OCI-M1 (cell line): ENCODE measurements around the gene ACTL10.

ENCODE experiments used
- DNase-seq: peaks from one replicate; lab custom pipeline; 2025; lab: John Stamatoyannopoulos, UW

ACTL10 gene

DNA sequence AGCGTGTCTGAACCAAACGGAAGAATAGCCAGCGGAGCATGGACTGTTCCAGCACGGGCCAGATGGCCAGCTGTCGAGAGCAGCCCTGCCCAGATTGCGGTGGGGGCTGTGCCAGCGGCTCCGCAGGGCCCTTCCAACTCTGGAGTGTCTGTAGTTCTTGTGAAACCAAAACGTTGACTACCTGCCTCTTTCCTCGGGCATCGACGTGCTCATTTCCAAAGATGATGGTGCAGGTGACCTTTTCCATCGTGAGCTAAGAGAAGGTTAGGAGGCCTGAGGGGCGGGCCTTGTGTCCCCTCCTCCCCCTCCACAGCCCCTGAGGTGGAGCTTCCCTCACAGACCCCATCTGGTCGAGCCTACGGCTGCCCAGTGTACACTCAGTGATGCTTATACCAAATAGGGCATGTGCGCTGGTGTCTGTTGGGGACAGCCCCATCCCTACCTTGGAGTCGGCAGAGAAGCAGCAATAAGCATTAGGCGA lies 17.5 kb upstream of the ACTL10 start:
- no peak for DNase-seq

DNA sequence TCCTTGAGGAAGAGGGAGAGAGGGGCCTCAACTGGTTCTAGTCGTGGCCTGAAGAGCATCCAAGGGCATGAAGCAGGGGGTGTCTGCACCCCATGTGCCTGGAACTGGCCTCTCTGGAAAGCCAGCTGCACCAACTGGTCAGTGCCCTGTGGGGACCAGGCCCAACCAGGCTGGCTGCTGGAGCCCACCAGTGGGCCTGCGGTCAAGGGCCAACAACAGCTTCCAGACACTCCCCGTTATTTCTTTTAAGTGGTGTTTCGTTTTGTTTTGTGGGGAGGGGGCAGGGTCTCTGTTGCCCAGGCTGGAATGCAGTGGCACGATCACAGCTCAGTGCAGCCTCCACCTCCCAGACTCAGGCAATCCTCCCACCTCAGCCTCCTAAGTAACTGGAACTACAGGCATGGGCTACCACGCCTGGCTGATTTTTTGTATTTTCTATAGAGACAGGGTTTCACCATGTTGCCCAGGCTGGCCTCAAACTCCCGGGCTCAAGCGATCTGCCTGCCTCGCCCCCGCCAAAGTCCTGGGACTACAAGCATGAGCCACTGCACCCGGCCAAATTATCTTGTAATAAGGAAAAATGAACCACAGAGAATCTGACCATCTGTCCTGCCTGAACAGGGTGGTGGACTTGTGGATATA lies 16.5 kb upstream of the ACTL10 start:
- no peak for DNase-seq

DNA sequence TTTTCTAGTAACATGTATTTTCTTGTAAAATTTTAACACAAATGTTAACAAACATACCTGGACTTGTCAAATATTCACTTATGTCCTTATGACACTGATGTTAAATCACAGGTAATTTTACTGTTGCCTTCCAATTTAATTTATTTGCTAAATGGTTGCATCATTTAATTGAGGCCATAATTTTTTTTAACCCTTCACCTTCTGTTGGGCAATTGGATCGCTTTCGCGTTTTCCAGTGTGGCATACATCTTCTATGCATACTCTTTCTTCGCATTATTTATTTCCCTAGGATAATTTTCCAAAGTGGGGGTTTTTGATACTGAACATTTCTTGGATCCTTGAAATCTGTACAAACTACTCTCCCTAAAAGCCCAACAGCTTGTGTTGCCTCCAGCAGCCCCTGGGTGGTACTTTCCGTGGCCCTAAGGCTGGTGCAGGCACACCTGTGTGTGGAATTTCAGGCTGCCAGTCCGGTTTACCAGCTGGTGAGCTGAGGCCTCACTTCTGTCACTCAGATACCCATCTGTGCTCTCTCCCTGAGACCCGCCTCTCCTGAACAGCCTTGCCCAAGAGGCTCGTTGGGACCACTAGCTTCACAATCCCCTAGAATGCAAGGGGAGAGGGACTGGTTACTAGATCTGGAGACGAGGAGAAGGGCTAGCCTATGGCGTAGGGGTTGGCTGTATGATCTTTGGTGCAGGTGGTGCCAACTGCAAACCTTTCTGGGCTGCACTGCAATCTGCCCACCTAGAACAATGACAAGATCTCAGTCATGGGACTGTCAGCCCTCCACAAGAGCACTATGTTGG lies 15.8 kb upstream of the ACTL10 start:
- DNase-seq = no peak

DNA sequence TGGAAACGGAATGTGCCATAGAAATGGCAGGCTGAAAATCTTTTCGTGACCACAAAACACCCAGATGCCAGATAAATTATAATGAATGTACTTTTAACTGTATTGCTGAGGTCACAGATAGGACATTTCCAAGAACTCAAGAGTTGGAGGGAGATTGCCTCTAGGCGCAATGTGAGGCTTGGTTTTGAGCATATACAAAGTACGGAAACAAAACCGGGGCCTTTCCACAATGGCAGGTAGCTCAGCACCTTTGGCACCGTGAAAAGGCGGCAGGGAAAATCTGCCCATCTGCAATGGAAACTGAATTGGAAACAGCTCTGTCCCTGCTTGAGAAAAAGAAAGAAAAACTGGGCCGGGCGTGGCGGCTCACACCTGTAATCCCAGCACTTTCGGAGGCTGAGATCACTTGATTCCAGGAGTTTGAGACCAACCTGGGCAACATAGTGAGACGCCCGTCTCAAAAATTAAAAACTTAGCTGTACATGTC lies 15.1 kb upstream of the ACTL10 start:
- DNase-seq = peak; percentile 80

DNA sequence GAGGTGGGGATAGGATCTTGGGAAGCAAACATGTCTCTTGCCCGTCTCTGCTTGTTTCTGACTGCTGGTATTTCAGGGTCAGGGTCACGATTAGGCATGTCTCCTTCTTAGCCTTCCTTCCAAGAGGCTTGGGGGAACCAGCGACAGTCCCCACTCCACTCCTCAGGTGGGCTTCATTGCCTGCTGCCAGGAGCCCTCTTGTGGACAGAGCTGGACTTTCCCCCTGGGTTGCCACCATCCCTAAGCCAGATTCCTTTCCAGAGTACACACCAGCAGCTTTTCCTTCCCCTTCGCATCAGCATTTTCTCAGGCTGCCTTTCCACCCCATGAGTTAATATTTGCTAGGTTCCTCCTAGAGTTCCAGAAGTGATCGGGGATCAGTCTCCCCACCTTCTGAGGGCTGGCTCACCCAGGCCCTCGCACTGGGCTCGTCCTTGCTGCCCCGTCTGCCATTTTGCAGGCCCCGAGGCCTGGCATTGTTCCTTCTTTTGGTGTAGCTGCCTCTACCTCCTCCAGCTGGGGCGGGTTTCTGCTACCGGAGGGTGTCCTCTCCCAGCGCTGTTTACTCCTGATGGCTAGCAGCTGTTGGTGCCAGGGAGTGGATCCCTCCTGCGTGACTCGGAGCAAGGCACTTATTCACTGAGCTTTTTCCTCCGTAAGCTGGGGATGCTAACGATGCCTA lies 13.4 kb upstream of the ACTL10 start:
- peak; percentile 73 for DNase-seq

DNA sequence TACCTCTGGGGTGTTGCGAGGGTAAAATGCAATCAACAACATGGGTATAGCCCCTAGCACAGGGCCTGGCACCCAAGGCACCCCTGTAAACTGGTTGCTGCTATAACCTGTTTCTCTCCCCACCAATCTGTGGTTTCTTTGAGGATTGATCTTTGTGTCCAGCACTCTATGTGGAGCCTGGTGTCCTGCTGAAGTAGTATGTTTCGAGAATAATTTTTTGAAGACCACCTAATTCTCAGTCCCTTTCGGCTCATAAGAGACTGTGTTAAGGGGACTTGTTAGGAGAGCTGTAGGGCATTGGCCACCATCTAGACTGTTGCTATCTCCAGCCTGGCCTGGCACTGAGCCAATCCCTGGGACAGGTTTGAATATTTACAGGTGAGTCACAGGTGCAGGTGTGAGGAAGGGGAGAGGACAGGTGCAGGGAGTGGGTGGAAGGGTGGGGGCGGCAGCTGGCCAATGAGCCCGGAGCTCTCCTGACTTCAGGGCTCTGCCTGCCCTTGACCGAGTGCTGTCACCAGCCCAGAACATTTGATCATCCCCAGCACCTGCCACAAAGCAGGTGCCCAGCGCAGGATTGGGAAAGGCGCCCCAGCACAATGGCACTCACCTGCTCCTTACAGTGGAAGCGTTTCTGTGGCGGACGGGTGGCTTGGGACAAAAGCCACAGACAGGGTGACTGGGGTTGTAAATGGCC lies 12.7 kb upstream of the ACTL10 start:
- DNase-seq = no peak

DNA sequence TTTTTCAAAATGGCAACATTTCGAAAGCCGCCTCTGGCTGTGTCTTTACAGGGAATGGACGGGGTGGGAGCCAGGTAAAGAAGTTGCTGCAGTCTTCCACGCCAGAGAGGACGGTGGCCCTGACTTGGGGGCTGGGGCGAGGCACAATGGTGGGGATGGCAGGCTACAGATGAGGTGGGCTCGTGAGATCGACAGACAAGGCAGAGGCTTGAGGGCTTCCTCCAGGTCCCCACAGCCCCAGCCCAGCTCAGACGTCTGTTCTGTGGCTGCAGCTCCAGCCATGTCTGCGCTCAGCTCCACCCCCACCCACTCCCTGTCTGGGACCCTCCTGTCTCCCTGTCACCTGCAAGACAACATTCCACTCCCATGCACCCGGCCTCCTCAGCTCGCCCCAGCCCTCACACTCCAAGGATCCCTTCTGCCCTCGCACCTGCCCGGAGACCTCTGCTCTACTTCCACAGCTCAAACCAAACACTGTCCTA lies 12.0 kb upstream of the ACTL10 start:
- DNase-seq = no peak

DNA sequence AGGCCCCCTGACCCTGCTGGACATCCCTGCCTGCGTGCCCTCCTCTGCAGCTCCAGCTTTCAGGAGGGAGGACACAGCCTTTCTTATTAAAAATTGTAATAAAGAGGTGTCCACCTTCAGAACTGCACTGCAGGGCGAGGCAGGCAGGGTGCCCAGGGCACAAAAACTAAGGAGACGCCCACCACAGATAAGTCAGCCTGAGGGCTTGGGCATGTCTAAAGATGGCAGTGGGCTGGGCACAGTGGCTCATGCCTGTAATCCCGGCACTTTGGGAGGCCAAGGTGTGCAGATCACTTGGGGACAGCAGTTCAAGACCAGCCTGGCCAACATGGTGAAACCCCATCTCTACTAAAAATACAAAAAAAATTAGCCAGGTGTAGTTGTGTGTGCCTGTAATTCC lies 11.6 kb upstream of the ACTL10 start:
- no peak for DNase-seq

DNA sequence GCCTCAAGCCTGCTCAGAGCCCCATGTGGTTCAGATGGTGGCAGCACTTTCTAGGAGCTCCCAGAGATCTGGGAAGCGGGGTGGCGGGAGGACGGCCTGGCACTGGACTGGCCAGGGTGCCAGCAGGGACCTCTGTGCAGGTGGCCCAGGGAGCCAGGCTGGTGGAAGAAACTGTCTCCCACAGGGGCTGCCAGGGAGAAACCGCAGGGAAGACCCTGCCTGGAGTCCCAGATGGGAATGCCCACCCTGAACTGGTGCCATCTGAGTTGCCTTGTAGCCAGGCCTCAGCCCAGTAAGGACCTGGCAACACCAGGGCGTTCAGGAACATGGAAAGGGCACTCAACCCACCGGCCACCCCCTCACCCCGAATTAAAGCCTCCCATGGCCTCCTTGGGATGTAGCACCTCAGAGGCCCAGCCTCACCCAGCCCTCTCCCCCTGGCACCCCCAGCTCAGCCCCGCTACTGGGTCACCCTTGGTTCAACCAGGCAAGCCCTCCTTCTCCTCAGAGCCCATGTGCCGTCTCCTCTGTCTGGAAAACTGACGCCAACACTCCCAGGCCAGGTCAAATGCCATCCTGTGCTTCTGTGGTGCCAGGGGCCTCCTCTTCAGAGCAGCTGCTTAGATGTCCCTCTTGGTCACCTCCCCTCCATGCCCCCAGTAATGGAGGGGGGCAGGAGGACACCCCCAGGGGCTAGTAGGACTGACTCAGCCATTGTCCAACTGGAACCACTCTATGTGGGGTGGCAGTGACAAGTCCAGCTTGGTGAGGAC lies 10.5 kb upstream of the ACTL10 start:
- no peak for DNase-seq

DNA sequence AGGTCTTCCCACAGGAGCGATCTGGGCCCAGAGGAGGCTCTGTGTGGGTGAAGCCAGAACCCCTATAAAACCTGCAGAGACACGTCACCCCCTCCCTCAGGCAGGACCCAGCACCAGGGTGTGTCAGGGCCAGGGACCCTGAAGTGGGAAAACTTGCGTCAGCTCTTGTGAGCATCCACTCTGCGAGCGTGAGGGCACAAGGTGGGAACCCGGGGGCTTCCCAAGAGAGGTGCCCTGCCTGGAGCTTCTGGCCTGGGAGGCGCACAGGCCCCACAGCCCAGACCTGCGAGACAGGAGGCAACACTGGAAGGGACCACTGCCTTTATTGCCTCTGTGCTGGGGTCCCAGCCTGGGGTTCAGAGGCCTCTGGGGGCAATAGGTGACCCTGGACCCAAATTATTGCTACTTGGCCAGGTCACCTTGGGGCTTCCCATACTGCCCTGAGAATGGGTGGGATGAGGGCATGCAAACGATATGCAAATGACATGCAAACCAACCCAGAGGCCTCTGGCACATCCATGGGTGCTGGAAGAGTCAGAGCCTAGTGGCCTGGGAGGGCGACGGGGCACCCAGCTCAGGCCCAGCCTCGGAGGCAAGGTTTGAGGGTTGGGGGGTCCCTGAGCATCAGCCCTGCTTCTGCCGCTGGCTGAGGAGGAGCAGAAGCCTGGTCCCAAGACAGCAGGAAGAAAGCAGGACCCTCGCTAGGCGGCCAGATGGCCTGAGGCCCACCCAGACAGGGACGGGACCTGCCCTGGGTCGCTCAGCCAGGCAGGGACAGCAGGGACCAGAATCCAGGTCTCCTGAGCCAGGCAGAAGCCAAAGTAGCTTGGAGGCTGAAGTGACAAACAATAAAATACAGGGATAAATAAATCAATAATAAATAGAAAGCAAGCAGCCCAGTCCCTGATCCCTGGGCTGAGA lies 9.7 kb upstream of the ACTL10 start:
- DNase-seq = no peak

DNA sequence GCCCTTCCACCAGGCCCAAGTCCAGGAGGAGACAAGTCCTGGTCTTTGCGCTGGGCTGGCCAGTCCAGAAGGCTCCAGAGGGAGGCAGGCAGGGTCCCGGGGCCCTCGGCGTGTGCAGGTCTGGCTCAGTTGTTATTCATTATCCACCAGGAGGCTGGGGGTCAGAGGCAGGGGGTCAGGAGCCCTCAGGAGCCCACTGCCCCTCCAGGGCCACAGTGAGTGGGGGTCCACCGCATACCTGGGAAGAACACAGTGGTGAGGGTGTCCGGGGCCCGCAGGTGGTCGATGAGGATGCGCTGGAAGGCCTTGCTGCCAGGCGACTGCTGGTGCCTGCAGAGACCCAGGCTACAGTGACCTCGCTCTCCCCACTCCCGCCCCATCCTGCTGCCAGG lies 9.0 kb upstream of the ACTL10 start:
- DNase-seq = no peak

DNA sequence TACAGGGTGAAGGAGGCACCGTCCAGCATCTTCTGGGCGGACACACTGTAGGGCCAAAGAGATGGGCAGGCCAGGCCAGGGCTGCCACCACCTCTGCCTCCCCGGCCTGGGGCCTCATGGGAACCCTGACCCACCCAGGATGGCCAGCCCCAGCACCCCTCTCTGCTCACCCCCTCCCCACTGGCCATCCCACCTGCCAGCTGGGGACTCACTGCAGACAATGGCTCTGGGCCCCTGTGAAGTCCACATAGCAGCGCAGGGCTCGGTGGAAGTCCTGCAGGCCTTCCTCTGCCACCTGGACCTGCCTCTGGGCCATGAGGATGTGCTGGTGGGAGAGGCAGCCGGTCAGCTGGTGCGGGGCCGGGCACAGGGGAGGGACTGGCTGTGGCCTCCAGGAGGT lies 8.2 kb upstream of the ACTL10 start:
- no peak for DNase-seq

DNA sequence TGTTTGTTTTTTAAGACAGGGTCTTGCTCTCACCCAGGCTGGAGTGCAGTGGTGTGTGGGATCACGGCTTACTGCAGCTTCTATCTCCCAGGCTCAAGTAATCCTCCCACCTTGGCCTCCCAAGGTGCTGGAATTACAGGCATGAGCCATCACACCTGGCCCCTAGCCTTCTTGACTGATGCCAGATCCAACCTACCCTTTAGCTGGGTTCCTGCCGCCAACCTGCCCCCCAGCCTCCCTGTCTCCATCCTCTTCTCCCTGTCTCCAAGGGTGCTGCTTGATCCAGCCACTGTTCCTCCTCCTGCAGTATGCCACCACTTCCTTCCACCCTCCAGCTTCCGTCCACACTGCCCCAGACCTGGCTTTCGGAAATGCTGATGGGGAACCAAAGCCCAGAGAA lies 7.8 kb upstream of the ACTL10 start:
- no peak for DNase-seq

DNA sequence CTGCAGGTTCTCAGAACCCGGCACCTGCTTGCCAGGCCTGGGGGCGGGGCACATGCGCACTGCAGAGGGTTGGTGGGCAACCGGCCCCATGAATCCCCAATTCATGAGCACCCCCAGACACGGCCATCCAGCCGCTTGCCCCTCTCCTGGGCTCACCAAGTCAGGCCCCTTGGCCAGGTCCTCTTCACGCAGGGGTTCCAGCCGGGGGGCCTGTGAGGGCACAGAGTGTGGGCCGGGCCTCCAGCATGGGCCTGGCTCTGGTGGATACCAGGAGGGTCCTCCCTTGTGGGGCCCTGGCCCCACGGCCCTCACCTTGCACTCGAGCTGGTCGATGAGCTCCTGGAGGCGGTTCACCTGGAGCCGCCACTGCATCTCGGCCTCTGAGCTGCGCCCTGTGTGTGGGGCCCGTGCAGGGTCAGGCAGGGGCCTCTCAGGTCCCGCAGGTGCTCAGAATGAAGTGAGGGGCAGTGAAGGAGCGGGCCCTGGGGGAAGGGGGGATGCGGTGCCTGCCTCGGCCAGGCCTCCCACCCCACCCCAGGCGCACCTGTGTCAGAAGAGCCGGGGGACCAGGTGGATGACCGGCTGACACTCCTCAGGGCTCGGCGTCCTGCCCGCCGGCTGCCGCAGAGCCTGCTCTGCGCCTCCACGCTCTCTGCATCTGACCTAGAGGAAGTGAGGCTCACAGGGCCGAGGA lies 7.3 kb upstream of the ACTL10 start:
- no peak for DNase-seq

DNA sequence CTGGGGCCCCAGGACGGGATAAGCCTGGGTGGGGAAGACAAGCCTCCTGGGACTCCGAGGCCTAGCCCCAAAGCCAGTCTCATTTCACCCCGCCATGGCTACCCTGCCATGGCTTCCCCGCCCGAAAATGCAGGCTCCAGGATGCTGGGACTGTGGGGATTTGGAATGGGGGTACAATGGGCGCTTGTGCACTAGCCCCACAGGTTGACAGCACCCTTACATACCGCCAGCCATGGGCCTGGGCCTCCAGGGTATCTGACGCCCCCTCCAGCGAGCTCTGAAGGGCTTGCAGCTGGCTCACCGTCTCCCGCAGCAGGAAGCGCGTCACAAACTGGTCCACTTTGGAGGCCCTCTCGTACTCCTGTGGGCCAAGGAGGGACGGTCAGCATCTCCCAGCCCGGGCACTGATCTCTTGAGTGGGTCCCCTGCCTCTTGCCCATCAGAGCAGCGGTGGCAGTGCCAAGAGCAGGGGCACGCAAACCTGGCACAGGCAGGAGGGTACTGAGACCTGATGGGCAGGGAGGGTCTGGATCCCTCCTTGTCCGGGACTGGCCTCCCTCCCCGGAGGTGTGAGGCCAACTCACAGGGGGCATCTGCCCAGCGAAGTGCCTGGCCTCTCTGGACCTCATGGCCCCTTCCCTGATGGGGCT lies 6.6 kb upstream of the ACTL10 start:
- no peak for DNase-seq

DNA sequence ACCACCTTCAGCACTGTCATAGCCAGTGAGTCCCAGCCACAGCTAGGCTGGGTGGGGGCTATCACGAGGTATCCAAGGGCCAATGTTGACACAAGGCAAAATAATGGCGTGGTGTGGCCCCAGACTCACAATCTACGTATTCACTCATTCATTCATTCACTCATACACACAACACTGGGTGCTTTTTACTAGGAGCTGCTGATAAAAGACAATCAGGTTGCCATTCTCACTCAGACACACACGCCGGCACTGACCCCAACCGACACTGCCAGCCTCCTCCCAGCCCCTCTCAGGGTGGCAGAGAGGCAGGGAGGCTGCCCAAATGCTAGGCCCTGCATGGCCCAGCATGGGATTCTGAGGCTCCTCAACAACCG lies 6.1 kb upstream of the ACTL10 start:
- DNase-seq = no peak

DNA sequence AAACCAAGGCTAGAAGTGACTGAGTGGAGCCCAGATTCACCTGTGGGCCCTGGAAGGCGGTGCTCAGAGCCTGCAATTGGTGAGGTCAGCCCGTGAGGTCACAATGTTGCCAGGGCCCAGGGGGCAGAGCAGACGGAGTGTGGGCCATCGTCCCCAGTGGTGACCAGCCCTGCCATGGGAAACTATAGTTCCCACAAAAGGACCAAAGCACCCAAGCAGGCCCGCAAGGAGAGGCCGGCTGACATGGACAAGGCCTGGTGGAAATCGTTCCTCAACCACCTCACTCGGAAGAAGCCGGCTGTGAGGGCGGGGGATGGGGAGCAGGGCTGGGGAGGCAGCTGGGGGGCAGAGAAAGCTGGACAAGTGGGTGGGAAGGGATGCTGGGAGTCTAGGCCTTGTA lies 4.6 kb upstream of the ACTL10 start, which contains the start of gene C20orf144:
TSS of gene C20orf144 (plus strand) at position 156 of the 400 bp plus-strand sequence. CDS start at position 175, 19 bp downstream.
- DNase-seq = no peak

DNA sequence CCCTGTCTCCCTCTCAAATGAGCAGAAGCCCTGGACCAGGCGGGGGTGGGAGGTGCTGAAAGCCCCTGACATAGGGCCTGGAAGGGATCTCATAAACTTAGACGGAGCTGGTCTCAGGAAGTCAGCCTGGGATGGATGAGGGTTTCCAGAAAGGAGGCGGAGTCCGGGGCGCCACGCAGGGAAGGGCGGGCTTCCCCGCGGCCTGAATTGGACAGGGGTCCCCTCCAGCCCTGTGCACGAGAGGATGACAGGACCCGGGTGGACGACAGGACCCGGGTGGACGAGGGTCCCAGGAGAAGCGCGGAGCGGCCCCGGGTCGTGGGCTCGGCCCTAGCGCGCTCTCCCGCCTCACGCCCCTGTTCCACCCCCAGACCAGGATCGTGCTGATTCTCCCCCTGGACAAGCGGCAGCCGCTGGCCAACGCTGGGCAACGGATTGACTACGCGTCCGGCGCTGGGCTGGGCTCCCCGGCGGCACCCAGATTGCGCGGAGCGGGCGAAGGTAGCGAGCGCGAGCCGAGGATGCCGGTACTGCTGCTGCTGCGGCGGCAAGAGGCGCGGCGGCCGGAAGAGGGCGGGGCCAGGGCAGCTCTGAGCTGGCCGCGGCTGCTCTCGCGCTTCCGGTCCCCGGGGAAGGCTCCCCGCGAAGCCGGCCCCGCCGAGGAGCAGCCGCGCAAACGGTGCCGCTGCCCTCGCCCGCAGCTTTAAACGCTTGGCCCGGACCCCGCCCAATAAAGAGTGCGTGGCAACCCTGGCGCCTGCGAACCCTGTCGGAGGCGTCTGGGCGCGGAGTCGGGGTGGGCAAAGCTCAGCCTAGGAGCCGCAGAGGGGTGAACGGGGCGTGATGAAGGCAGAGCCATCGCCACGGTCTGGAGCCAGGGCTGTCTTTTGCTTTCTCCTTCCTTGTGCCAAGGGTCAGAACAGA lies 3.3 kb upstream of the ACTL10 start:
- peak; percentile 87 for DNase-seq
